H1 (cell line): ENCODE results near the gene ITGB5. TPM values are rescaled to one million over a fixed set of nuclear protein-coding genes. Genes with fewer than 3 reads are reported as not detected.

ENCODE experiments used
- CHD7 ChIP-seq: fragments of 300-600 bp; sonication (generic); IDR thresholded peaks from 2 replicates; pipeline ENCODE4 v1.7.1; 2012; ENCODE audit warnings: low read length, moderate library complexity, mild to moderate bottlenecking, inconsistent platforms; ENCODE audit not compliant: insufficient replicate concordance
- TCF12 ChIP-seq: IDR thresholded peaks from 2 replicates; pipeline ENCODE4 v1.6.1; 2011; ENCODE audit warnings: low read depth, mild to moderate bottlenecking, low read length
- polyA plus RNA-seq, 7 experiments: library from polyadenylated mRNA; depleted of rRNA in 3 of 7; stranded (reverse) in 5 of 7; unstranded in 2 of 7; fragments of >200 nt in 5 of 7; fragments of 200-250 nt in 2 of 7; gene quantifications; 1 replicate in 5 of 7; 2 replicates in 1 of 7; 4 replicates in 1 of 7; pipeline versions ENCODE4 v1.2.1 to v1.2.3, GENCODE V29; 2011 to 2013; ENCODE audit warnings: missing spikeins in 2 of 7, mixed read lengths in 2 of 7
- total RNA-seq: library from RNA; stranded (reverse); fragmentation: NEBNext Ultra II Directional; extraction: Animal tissue kit (Norgen Biotek cat#: 25700); gene quantifications from 2 replicates; pipeline ENCODE4 v1.2.1, GENCODE V29; 2021

ITGB5 gene
- total and polyA plus RNA-seq, 2 of the 8 experiments (the other 6 are each of a cell fraction or from before 2014, with no cell fraction given) = 101 to 268 TPM

- no peak for TF ChIP-seq CHD7
- TF ChIP-seq TCF12 = no peak
These were observed 36.5 kb downstream of the ITGB5 start (continued) for GRCh38 chr3:124850633-124851032.
